ENCODE data around the gene PALM.

PALM gene

DNA sequence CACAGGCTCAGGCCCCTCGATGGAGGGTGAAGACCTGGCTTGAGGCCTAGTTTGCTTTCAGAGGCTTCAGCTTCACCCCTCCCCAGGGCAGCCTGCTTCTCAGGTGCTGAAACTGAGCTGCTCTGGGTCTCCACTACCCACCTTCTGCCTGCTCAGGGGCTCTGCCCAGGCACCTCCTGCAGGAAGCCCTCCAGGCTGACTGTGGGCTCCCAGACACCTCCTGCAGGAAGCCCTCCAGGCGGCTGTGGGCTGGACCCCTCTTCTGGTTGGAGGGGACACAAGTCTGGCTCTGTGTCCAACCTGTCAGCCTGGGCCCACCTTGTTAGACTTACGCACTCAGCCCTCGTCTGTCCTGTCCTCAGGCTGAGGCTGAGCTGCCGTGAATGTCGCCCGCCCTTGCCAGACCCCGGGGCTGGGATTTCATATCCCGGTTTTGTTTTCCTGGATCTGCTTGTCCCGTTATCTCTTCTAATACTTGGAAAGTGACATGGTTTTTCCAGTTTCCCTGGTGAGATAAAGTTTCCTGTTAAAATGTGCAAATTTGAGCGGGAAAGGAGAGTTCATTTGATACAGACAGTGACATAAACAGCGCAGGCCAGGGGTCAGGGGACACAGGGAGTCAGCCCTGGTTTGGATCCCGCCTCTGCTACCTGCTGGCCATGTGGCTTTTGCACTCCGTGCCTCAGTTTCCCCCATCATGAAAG, 21.4 kb downstream of the PALM start:
- TF ChIP-seq, protein P1, sequence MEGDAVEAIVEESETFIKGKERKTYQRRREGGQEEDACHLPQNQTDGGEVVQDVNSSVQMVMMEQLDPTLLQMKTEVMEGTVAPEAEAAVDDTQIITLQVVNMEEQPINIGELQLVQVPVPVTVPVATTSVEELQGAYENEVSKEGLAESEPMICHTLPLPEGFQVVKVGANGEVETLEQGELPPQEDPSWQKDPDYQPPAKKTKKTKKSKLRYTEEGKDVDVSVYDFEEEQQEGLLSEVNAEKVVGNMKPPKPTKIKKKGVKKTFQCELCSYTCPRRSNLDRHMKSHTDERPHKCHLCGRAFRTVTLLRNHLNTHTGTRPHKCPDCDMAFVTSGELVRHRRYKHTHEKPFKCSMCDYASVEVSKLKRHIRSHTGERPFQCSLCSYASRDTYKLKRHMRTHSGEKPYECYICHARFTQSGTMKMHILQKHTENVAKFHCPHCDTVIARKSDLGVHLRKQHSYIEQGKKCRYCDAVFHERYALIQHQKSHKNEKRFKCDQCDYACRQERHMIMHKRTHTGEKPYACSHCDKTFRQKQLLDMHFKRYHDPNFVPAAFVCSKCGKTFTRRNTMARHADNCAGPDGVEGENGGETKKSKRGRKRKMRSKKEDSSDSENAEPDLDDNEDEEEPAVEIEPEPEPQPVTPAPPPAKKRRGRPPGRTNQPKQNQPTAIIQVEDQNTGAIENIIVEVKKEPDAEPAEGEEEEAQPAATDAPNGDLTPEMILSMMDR (IDR thresholded peaks at IDR 0.05): no peak
- DNase-seq (ENCODE audit: low spot score): no peak
- no peak overlapping the region for H3K27ac ChIP-seq
- no peak overlapping the region for H3K4me3 ChIP-seq

DNA sequence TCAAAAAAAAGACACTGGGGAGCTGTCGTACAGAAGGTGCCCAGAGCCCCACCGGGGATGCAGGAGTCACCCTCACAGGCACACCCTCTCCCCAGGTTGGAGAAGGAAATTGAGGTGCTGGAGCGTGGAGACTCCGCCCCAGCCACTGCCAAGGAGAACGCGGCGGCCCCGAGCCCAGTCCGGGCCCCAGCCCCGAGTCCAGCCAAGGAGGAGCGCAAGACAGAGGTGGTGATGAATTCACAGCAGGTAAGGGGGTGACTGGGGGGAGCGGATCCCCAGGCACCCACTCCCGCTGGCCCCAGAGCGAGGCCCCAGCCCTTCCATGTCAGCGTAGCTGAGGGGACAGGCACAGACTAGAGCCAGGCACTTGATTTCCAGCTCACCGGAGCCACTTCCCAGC, 22.3 kb downstream of the PALM start:
- DNase-seq (ENCODE audit: low spot score): no peak
- no peak overlapping the region for H3K4me3 ChIP-seq
- H3K27ac ChIP-seq: no peak overlapping the region
- TF ChIP-seq, protein P1 (IDR thresholded peaks at IDR 0.05): no peak

DNA sequence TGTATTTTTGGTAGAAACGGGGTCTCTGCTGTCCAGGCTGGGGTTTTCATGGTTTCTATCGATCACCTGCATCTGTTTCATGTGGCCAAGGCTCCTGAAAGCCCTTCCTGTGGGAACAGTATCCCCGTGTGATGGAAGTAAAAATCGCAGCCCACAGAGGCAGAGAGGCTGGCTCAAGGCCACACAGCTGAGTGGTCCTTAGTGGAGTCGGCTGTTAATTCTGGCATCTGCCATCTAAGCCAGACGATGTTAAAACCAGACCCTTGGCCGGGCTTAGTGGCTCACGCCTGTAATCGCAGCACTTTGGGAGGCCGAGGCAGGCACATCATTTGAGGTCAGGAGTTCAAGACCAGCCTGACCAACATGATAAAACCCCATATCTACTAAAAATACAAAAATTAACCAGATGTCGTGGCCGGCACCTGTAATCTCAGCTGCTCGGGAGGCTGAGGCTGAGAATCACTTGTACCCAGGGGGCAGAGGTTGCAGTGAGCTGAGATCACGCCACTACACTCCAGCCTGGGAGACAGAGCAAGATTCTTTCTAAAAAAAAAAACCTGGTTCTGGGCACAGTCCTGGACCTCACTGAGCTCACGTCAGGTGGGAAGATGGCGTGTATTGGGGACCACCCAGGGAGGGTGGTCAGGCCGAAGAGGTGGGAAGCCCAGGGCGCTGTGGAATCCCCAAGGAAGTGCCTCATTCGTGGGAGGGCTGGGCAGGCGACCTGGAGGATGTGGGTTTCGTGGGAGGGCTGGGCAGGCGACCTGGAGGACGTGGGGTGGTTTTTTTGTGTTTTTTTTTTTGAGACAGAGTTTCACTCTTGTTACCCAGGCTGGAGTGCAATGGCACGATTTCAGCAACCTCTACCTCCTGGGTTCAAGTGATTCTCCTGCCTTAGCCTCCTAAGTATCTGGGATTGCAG, 23.7 kb downstream of the PALM start:
- no peak overlapping the region for H3K4me3 ChIP-seq
- no peak overlapping the region for H3K27ac ChIP-seq
- TF ChIP-seq, protein P1 (IDR thresholded peaks at IDR 0.05): no peak
- DNase-seq (ENCODE audit: low spot score): no peak

DNA sequence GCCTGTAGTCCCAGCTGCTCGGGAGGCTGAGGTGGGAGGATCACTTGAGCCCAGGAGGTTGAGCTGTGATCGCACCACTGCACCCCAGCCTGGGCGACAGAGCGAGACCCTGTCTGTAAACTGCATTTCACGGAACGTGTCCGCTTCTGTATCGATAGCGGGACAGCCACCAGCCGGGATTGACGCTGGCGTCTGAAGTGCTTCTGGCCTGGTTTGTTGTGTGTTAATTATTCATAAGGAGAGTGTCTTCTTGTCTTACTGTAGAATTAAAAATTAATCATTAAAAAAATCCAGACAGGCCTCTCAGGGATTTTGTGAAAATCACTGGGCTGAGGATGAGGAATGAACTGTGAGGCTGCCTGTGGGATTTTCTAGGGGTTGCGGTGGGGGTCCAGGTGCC, 26.0 kb downstream of the PALM start:
- DNase-seq (ENCODE audit: low spot score): no peak
- Histone ChIP-seq H3K4me3 (no peak overlapping the region), H3K27ac (no peak overlapping the region)
- TF ChIP-seq, protein P1 (IDR thresholded peaks at IDR 0.05): no peak

DNA sequence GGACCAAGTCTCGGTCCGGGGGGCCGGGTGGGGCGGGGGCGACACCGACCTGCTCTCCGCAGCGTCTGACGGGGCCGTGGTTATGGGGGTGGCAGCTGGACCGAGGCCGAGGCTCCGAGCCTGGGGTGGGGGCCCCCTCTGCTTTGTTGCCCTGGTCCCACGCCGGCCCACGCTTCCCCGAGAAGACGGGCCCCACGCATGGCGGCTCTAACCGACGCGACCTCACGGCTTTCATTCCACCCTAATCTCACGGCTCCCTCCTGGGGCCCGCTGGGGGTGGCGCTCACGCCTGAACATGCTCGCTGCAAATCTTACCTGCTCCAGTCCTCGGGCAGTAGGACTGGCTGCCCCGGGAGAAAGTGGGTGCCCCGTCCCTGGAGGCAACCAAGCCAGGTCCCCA, 27.4 kb downstream of the PALM start:
- no peak for DNase-seq (ENCODE audit: low spot score)
- TF ChIP-seq, protein P1 (IDR thresholded peaks at IDR 0.05): no peak
- Histone ChIP-seq H3K27ac (no peak overlapping the region), H3K4me3 (no peak overlapping the region)

DNA sequence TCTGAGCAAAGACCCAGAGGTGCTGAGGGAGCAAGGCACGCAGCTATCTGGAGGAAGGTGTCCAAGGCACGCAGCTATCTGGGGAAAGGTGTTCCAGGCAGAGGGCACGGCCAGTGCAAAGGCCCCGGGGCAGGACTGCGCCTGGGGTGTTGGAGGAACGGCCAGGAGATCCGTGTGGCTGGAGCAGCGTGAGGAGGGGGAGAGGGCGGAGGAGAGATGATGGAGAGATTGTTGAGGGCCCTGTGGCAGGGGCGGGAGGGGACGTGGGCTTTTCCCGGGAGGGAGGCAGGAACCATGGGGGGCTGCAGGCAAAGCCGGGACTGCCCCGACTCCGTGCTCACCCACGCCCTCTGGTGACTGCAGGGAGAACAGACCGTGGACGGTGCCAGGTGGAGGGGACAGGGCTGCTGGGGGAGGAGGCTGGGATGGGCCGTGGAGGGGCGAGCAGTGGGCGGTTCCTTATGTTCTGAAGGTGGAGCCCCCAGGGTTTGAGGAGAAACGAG, 28.9 kb downstream of the PALM start:
- TF ChIP-seq, protein P1 (IDR thresholded peaks at IDR 0.05): no peak
- Histone ChIP-seq H3K27ac (no peak overlapping the region), H3K4me3 (no peak overlapping the region)
- no peak for DNase-seq (ENCODE audit: low spot score)
